ENCODE results near the gene SIRPB1.

- no peak for TF ChIP-seq RFX5 (IDR thresholded peaks at IDR 0.05; ENCODE audit: low read depth, low read length)
- TF ChIP-seq REST (IDR thresholded peaks at IDR 0.05; ENCODE audit: low read depth, low read length), result no peak
- no peak for TF ChIP-seq MAX (IDR thresholded peaks at IDR 0.05; ENCODE audit: low read depth, low read length)
- TF ChIP-seq EED (IDR thresholded peaks at IDR 0.05; ENCODE audit: low read depth), result no peak
- TF ChIP-seq BHLHE40 (IDR thresholded peaks at IDR 0.05; ENCODE audit: borderline replicate concordance in 1 of 2, low read depth in 2 of 2, low read length in 1 of 2), result no peak
- TF ChIP-seq CREB1 (IDR thresholded peaks at IDR 0.05; ENCODE audit: low read depth), result no peak
Observed at GRCh38 chr20:1635291-1635979, 15.6 kb upstream of the SIRPB1 start.
